PFSK-1 (cell line): ENCODE results near the gene CHTF8.

Experiments
- POLR2AphosphoS5 ChIP-seq: IDR thresholded peaks from 2 replicates; pipeline ENCODE4 v1.6.1; 2012; ENCODE audit warnings: low read depth, mild to moderate bottlenecking, control low read depth, low read length, moderate library complexity
- SIN3A ChIP-seq: IDR thresholded peaks from 2 replicates; pipeline ENCODE4 v1.6.1; 2012; ENCODE audit warnings: mild to moderate bottlenecking, low read length, moderate library complexity, borderline replicate concordance; ENCODE audit not compliant: insufficient read depth
- TAF1 ChIP-seq: IDR thresholded peaks from 2 replicates; pipeline ENCODE4 v1.6.1; 2012; ENCODE audit warnings: low read length, control low read depth, borderline replicate concordance; ENCODE audit not compliant: insufficient read depth
- TF ChIP-seq, protein P1 (sequence below), 2 experiments: IDR thresholded peaks; 2 replicates each; pipeline versions ENCODE4 v1.6.1 to v1.8.0; 2011 to 2012; ENCODE audit warnings: low read depth in 2 of 2, low read length in 2 of 2, control low read depth in 1 of 2, inconsistent platforms in 1 of 2, mild to moderate bottlenecking in 1 of 2, moderate library complexity in 1 of 2; ENCODE audit not compliant: insufficient read depth in 1 of 2

DNA sequence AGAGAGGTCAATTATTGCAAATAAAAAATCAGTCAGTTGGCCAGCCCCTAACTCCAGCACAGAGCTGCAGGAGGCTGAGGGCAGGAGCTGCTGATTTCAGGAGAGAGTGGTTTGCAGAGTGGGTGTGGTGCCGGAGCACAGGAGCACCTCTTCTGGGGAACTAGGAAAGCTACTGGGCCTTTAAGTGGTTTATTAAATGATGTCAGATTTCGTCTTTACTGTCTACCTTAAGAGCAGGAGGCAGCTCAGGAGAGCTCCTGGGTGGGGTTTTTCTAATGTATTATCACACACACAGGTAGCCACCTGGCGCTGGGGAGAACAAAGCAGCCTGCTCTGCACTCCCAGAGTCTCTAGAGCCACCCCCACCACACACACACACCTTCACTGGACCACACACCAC, 38.4 kb downstream of the CHTF8 start:
- TF ChIP-seq TAF1 (no peak), POLR2AphosphoS5 (no peak), SIN3A (no peak)
- TF ChIP-seq, protein P1, sequence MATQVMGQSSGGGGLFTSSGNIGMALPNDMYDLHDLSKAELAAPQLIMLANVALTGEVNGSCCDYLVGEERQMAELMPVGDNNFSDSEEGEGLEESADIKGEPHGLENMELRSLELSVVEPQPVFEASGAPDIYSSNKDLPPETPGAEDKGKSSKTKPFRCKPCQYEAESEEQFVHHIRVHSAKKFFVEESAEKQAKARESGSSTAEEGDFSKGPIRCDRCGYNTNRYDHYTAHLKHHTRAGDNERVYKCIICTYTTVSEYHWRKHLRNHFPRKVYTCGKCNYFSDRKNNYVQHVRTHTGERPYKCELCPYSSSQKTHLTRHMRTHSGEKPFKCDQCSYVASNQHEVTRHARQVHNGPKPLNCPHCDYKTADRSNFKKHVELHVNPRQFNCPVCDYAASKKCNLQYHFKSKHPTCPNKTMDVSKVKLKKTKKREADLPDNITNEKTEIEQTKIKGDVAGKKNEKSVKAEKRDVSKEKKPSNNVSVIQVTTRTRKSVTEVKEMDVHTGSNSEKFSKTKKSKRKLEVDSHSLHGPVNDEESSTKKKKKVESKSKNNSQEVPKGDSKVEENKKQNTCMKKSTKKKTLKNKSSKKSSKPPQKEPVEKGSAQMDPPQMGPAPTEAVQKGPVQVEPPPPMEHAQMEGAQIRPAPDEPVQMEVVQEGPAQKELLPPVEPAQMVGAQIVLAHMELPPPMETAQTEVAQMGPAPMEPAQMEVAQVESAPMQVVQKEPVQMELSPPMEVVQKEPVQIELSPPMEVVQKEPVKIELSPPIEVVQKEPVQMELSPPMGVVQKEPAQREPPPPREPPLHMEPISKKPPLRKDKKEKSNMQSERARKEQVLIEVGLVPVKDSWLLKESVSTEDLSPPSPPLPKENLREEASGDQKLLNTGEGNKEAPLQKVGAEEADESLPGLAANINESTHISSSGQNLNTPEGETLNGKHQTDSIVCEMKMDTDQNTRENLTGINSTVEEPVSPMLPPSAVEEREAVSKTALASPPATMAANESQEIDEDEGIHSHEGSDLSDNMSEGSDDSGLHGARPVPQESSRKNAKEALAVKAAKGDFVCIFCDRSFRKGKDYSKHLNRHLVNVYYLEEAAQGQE (IDR thresholded peaks at IDR 0.05; ENCODE audit: insufficient read depth in 1 of 2, low read depth in 2 of 2, low read length in 2 of 2): no peak
